HG02840 (cell line): ENCODE data around the gene SAT1.

Experiments used
- ATAC-seq: cut with Tn5 transposase; IDR thresholded peaks from one replicate; pipeline ENCODE4 v1.9.1; 2021; ENCODE audit warnings: mild to moderate bottlenecking, moderate library complexity, moderate number of reproducible peaks; ENCODE audit not compliant: unreplicated experiment, low FRiP score

SAT1 gene

GRCh38 chrX:23773601-23774175, 9.3 kb upstream of the SAT1 start:
- ATAC-seq: peak; percentile 82

DNA sequence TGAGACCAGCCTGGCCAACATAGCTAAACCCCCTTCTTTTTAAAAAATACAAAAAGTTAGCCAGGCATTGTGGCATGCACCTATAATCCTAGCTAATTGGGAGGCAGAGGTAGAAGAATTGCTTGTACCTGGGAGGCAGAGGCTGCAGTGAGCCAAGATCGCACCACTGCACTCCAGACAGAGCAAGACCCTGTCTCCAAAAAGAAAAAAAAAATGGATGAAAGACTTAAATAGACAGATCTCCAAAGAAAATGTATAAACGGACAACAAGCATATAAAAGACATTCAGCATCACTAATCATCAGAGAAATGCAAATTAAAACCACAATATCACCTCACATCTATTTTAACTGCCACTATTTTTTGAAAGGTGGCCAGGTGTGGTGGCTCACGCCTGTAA, 6.6 kb upstream of the SAT1 start:
- ATAC-seq: no peak

DNA sequence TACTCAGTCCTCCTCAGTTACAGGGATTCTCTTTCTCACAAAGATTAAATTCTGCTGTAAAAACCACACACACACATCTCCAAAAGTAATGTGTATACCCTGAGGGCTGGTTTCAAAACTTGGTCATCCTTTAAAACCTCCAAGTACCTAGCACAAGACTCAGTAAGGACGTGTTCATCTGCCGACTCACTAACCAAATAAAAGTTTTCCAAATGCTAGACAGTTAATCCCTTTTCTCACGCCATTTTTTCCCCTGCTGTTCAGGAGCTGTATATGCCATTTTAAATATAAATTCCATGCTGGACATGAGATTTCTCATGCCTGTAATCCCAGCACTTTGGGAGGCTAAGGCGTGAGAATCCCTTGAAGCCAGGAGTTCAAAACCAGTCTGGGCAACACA, 3.9 kb upstream of the SAT1 start:
- ATAC-seq: no peak

GRCh38 chrX:23782455-23782854, 518 bp upstream of the SAT1 start:
- ATAC-seq: no peak

- no peak for ATAC-seq
These were observed 856 bp downstream of the SAT1 start for GRCh38 chrX:23783589-23784469.

DNA sequence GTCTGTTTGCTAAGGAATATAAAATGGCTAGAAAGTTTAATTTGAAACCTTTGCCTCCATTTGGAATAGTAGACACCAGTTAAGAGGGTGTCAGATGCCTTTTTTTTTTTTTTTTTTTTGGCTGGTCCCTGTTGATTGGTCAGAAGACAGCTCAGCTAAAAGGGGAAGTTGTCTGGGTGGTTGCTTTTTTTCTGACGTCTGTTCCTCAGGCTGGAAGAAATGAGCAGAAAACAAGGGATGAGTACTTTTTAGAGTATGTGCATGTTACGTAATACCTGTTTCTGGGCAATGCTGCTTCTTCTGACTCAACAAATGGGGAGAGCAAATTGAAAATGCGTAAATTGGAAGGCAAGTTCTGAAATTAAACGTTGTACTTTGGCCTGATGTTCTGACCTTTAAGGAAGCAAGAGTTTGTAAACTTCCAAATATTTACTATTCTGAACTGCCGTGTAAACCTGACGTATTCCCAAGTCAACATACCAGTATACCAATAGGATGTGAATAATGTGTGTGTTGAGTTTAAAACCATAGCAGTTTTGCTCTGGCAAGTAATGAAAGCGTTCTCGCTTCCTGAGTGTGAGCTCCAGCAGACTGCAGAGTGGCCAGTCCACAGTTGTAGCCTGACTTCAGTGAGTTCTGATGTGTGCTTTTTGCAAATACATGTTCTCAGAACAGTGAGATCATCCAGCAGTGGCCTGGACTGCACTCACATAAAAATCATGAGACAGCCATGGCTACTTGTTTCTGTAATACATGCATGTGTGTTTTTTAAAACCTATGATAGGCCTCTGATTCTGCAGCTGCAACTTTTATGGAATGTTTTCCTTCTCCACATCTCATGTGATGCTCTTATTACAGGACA, 1.7 kb downstream of the SAT1 start:
- ATAC-seq: no peak

GRCh38 chrX:23785580-23785979, 2.6 kb downstream of the SAT1 start:
- ATAC-seq: no peak

- ATAC-seq: no peak
These were observed 3.4 kb downstream of the SAT1 start for GRCh38 chrX:23786268-23786815.

DNA sequence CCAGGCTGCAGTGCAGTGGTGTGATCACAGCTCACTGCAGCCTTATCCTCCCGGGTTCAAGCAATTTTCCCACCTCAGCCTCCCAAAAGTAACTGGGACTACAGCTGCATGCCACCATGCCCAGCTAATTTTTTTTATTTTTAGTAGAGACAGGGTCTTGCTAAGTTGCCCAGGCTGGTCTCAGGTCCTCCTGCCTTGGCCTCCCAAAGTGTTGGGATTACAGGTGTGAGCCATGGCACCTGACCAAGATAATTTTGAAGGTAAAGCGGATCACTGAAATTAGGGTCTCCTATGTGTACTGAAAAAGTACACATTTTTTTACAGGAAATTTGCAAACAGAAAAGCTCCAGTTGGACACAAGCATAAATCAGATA, 4.8 kb downstream of the SAT1 start:
- no peak for ATAC-seq

- no peak for ATAC-seq
These were observed 5.5 kb downstream of the SAT1 start for GRCh38 chrX:23788521-23788920.

DNA sequence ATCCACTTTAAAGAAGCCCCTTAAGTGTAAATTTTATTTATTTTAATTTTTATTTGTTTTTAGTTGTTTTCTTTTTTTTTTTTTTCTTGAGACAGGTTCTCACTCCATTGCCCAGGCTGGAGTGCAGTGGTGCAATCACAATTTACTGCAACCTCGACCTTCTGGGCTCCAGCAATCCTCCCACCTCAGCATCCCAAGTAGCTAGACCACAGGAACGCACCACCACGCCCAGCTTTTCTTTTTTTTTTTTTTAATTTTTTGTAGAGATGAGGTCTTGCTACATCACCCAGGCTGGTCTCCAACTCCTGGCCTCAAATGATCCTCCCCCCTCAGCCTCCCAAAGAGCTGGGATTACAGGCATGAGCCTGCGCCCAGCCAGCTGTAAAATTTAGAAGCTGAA, 6.0 kb downstream of the SAT1 start:
- ATAC-seq: no peak

DNA sequence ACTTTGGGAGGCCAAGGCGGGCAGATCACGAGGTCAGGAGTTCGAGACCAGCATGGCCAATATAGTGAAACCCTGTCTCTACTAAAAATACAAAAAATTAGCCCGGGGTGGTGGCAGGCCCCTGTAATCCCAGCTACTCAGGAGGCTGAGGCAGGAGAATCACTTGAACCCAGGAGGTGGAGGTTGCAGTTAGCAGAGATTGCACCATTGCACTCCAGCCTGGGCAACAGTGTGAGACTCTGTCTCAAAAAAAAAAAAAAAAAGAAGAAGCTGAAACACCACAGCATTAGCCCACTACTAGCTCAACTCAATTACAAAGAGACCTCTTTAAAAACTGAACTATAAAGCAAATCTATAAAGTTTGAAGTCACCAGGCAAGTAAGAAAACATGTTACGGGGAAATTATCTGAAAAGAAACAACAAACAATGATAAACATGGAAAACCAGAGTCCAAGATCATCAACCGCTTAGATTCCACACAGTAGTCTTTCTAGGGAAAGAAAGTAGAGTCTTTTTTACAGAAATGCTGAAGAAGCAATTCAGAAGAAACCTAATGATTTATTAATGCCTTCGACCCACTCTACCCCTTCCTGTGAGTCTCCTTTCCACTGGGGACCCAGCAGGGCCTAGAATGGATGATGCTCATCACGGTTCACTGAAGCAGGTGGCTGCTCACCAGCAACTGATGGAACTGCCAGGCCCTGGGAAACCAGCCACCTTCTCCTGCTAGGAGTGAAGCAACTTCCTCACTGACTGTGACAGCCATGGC, 6.6 kb downstream of the SAT1 start:
- no peak for ATAC-seq

DNA sequence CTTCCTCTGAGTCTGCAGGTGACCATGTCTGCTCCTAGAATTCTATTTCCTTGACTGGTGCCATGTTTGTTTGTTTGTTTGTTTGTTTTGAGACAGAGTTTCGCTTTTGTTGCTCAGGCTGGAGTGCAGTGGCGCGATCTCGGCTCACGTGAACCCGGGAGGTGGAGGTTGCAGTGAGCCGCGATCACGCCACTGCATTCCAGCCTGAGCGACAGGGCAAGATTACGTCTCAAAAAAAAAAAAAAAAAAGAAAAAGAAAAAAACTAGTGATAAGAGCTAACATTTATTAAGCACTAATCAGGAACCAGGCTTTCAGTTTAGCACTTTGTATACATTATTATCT, 7.2 kb downstream of the SAT1 start:
- no peak for ATAC-seq

- ATAC-seq: no peak
These were observed 10.0 kb downstream of the SAT1 start for GRCh38 chrX:23792861-23793553.

DNA sequence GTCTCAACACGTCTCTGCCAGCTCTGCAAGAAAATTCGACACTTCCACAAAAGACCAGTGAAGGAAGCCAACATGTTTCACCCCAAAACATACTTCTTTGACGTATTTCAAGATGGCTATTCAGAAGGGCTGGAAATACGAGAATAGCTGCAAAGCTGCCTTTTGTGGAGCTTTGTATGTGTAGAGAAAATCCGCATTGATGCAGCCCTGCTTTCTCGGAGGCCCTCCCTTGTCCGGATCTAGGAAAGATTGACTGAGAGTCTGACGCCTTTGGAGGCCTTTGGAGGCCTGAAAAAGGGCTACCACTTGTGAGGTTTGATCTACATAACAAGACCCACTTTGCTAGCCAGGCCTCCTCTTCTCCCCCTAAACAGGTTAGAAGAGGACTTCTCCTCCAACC, 12.2 kb downstream of the SAT1 start:
- ATAC-seq: no peak

GRCh38 chrX:23797371-23798128, 14.6 kb downstream of the SAT1 start:
- ATAC-seq: no peak

- no peak for ATAC-seq
These were observed 16.6 kb downstream of the SAT1 start for GRCh38 chrX:23799469-23800065.

- ATAC-seq: no peak
These were observed 19.5 kb downstream of the SAT1 start for GRCh38 chrX:23802431-23802830.

GRCh38 chrX:23803931-23804381, 21.0 kb downstream of the SAT1 start:
- no peak for ATAC-seq
